H1 (cell line): Measurements from ENCODE around the gene HOXA10. TPM values are rescaled to one million over a fixed set of nuclear protein-coding genes. Genes with fewer than 3 reads are reported as not detected.

Experiments
- ATF3 ChIP-seq: IDR thresholded peaks from 2 replicates; pipeline ENCODE4 v1.6.1; 2011; ENCODE audit warnings: low read depth, mild to moderate bottlenecking, low read length; ENCODE audit not compliant: insufficient read depth
- CHD1 ChIP-seq: IDR thresholded peaks from 2 replicates; pipeline ENCODE4 v1.6.1; 2012; ENCODE audit warnings: low read depth, low read length, improper control_type of control experiment
- EZH2 ChIP-seq: fragments of 200-600 bp; sonication (generic); IDR thresholded peaks from 2 replicates; pipeline ENCODE4 v1.7.1; 2012; ENCODE audit warnings: low read depth, mild to moderate bottlenecking, moderate library complexity, low read length, inconsistent platforms; ENCODE audit not compliant: severe bottlenecking
- FOSL1 ChIP-seq: IDR thresholded peaks from 2 replicates; pipeline ENCODE4 v1.6.1; 2011; ENCODE audit warnings: mild to moderate bottlenecking, low read depth, low read length, moderate library complexity; ENCODE audit not compliant: insufficient read depth
- GTF2F1 ChIP-seq: IDR thresholded peaks from 2 replicates; pipeline ENCODE4 v1.6.1; 2012; ENCODE audit warnings: low read depth, low read length, improper control_type of control experiment, borderline replicate concordance
- JUN ChIP-seq: IDR thresholded peaks from 2 replicates; pipeline ENCODE4 v1.6.1; 2011; ENCODE audit warnings: low read depth, mild to moderate bottlenecking, improper control_type of control experiment, low read length
- KDM4A ChIP-seq: IDR thresholded peaks from one replicate; pipeline ENCODE4 v1.7.1; 2012; ENCODE audit warnings: low read depth, mild to moderate bottlenecking, moderate library complexity, low read length, inconsistent platforms; ENCODE audit not compliant: severe bottlenecking
- KDM5A ChIP-seq: fragments of 200-600 bp; IDR thresholded peaks from 2 replicates; pipeline ENCODE4 v1.7.1; 2012; ENCODE audit warnings: mild to moderate bottlenecking, low read length, inconsistent platforms, mixed read lengths
- MAFK ChIP-seq: IDR thresholded peaks from 2 replicates; pipeline ENCODE4 v1.6.1; 2012; ENCODE audit warnings: low read depth, mild to moderate bottlenecking, improper control_type of control experiment, low read length
- NRF1 ChIP-seq: IDR thresholded peaks from 2 replicates; pipeline ENCODE4 v1.6.1; 2011; ENCODE audit warnings: mild to moderate bottlenecking, low read depth, low read length, improper control_type of control experiment
- POLR2A ChIP-seq, 2 experiments: IDR thresholded peaks; 1 replicate in 1 of 2; 2 replicates in 1 of 2; pipeline ENCODE4 v1.6.1; 2011; ENCODE audit warnings: low read depth in 2 of 2, low read length in 2 of 2, mild to moderate bottlenecking in 2 of 2; ENCODE audit errors: control extremely low read depth in 1 of 2
- POLR2AphosphoS5 ChIP-seq: IDR thresholded peaks from 2 replicates; pipeline ENCODE4 v1.6.1; 2011; ENCODE audit warnings: low read depth, low read length
- RNF2 ChIP-seq: fragments of 200-900, 300-1000 bp; sonication (generic); IDR thresholded peaks from 2 replicates; pipeline ENCODE4 v1.7.1; 2016; ENCODE audit warnings: borderline replicate concordance, low read depth, mild to moderate bottlenecking, antibody characterized with exemption, low read length; ENCODE audit not compliant: poor library complexity, severe bottlenecking; ENCODE audit errors: missing control alignments
- TBP ChIP-seq: IDR thresholded peaks from 2 replicates; pipeline ENCODE4 v1.6.1; 2011; ENCODE audit warnings: low read depth, low read length, improper control_type of control experiment
- TCF12 ChIP-seq: IDR thresholded peaks from 2 replicates; pipeline ENCODE4 v1.6.1; 2011; ENCODE audit warnings: low read depth, mild to moderate bottlenecking, low read length
- TEAD4 ChIP-seq: IDR thresholded peaks from 2 replicates; pipeline ENCODE4 v1.6.1; 2012; ENCODE audit warnings: low read depth, low read length, inconsistent platforms, mixed read lengths
- YY1 ChIP-seq: IDR thresholded peaks from 2 replicates; pipeline ENCODE4 v1.6.1; 2011; ENCODE audit warnings: low read depth, mild to moderate bottlenecking, low read length
- ZNF274 ChIP-seq: IDR thresholded peaks from 2 replicates; pipeline ENCODE4 v1.7.0; 2012; ENCODE audit warnings: low read length, borderline replicate concordance; ENCODE audit errors: extremely low read depth
- polyA plus RNA-seq, 7 experiments: library from polyadenylated mRNA; depleted of rRNA in 3 of 7; stranded (reverse) in 5 of 7; unstranded in 2 of 7; fragments of >200 nt in 5 of 7; fragments of 200-250 nt in 2 of 7; gene quantifications; 1 replicate in 5 of 7; 2 replicates in 1 of 7; 4 replicates in 1 of 7; pipeline versions ENCODE4 v1.2.1 to v1.2.3, GENCODE V29; 2011 to 2013; ENCODE audit warnings: missing spikeins in 2 of 7, mixed read lengths in 2 of 7
- total RNA-seq: library from RNA; stranded (reverse); fragmentation: NEBNext Ultra II Directional; extraction: Animal tissue kit (Norgen Biotek cat#: 25700); gene quantifications from 2 replicates; pipeline ENCODE4 v1.2.1, GENCODE V29; 2021

The HOXA10 gene
- total and polyA plus RNA-seq, 2 of the 8 experiments (the other 6 are each of a cell fraction or from before 2014, with no cell fraction given) = not detected

- TF ChIP-seq TCF12 = 0 out of 2 replicates have a peak, but pooled peaks have one; percentile 34
- peak; percentile 87 for TF ChIP-seq EZH2
- no peak for TF ChIP-seq YY1
- TF ChIP-seq ATF3 = no peak
- no peak for TF ChIP-seq CHD1
- TF ChIP-seq NRF1 = no peak
- TF ChIP-seq KDM4A = no peak
- TF ChIP-seq FOSL1 = no peak
- TF ChIP-seq KDM5A = no peak
- TF ChIP-seq GTF2F1 = no peak
- TF ChIP-seq RNF2 = peak; percentile 66
- no peak for TF ChIP-seq ZNF274
- no peak for TF ChIP-seq TBP
- 0 out of 2 replicates have a peak, but pooled peaks have one; percentile 4 for TF ChIP-seq TEAD4
- TF ChIP-seq POLR2A (IDR thresholded peaks at IDR 0.05; ENCODE audit: control extremely low read depth in 1 of 2, low read depth in 2 of 2, low read length in 2 of 2) = no peak
- TF ChIP-seq JUN = no peak
- TF ChIP-seq POLR2AphosphoS5 = no peak
- TF ChIP-seq MAFK = no peak
Measured at GRCh38 chr7:27210441-27211083, 36.4 kb upstream of the HOXA10 start (continued).
